A549 (cell line): ENCODE measurements around the gene SORCS2. TPM values are rescaled to one million over a fixed set of nuclear protein-coding genes. Genes with fewer than 3 reads are reported as not detected.

Source experiments
- ATAC-seq, 2 experiments: fragments of 200-7000 bp in 1 of 2; fragments of >200 bp in 1 of 2; cut with Nextera tagmentation in 1 of 2; cut with Tn5 transposase in 1 of 2; 3 replicates each; pipeline versions ENCODE4 v1.8.0 to v1.9.1; 2018 to 2020; ENCODE audit warnings: mild to moderate bottlenecking in 1 of 2, moderate library complexity in 1 of 2
- CTCF ChIA-PET: fragments of 300-600 bp; sonication (Branson Sonifier 250); formaldehyde crosslinking; extraction: SDS; loops from one replicate; lab custom pipeline; 2021; ENCODE audit warnings: antibody characterized with exemption, inconsistent platforms; lab: Yijun Ruan, JAX
- POLR2A ChIA-PET: fragments of 350-600 bp; formaldehyde crosslinking; extraction: SDS; loops from one replicate; lab custom pipeline; 2021; ENCODE audit warnings: antibody characterized with exemption, inconsistent platforms; lab: Yijun Ruan, JAX
- DNase-seq, 2 experiments: peaks; one replicate each; pipeline versions ENCODE4 v3.0.0 to v3.0.0-alpha.2; 2011 to 2016; ENCODE audit warnings: low read depth in 1 of 2, low spot score in 1 of 2
- FAIRE-seq: peaks from 2 replicates; lab custom pipeline; 2011; peaks lifted over from hg19 to GRCh38; lab: Jason Lieb, UNC
- H3K27ac ChIP-seq, 2 experiments: fragments of >200 bp; sonication (Bioruptor Twin); formaldehyde crosslinking; 3 replicates each; pipeline ENCODE4 v1.5.1; 2016 to 2017
- H3K4me1 ChIP-seq: fragments of >200 bp; sonication (Bioruptor Twin); formaldehyde crosslinking; 3 replicates; pipeline ENCODE4 v1.6.1; 2016
- H3K4me2 ChIP-seq: fragments of >200 bp; sonication (Bioruptor Twin); formaldehyde crosslinking; 3 replicates; pipeline ENCODE4 v1.6.1; 2016
- H3K4me3 ChIP-seq: fragments of >200 bp; sonication (Bioruptor Twin); formaldehyde crosslinking; 3 replicates; pipeline ENCODE4 v1.5.1; 2016
- H3K9me3 ChIP-seq: fragments of >200 bp; sonication (Bioruptor Twin); formaldehyde crosslinking; 3 replicates; pipeline ENCODE4 v1.6.1; 2016
- BCL3 ChIP-seq: fragments of >200 bp; sonication (Bioruptor Twin); formaldehyde crosslinking; IDR thresholded peaks from 3 replicates; pipeline ENCODE4 v1.6.1; 2016
- BHLHE40 ChIP-seq: IDR thresholded peaks from 2 replicates; pipeline ENCODE4 v1.6.1; 2012; ENCODE audit warnings: low read depth, low read length, inconsistent platforms
- CBX8 ChIP-seq: fragments of 200-600 bp; sonication (generic); IDR thresholded peaks from 2 replicates; pipeline ENCODE4 v1.6.1; 2016
- CEBPB ChIP-seq, 2 experiments: fragments of >200 bp in 1 of 2; sonication (Bioruptor Twin) in 1 of 2; formaldehyde crosslinking in 1 of 2; IDR thresholded peaks; 2 replicates each; pipeline ENCODE4 v1.6.1; 2012 to 2016
- CHD4 ChIP-seq: fragments of 200-600 bp; sonication (generic); IDR thresholded peaks from 2 replicates; pipeline ENCODE4 v1.6.1; 2016; ENCODE audit warnings: antibody characterized with exemption, mild to moderate bottlenecking, borderline replicate concordance
- E2F6 ChIP-seq: IDR thresholded peaks from 2 replicates; pipeline ENCODE4 v1.6.1; 2012; ENCODE audit warnings: low read depth, borderline replicate concordance
- EHMT2 ChIP-seq: fragments of 200-600 bp; sonication (generic); IDR thresholded peaks from 2 replicates; pipeline ENCODE4 v1.6.1; 2016; ENCODE audit warnings: antibody characterized with exemption, low read depth, mild to moderate bottlenecking, moderate library complexity
- ELK1 ChIP-seq: fragments of 150-350 bp; IDR thresholded peaks from 2 replicates; pipeline ENCODE4 v1.6.1; 2014; ENCODE audit warnings: low read depth, mild to moderate bottlenecking, low read length
- HES2 ChIP-seq: fragments of >200 bp; sonication (Bioruptor Twin); formaldehyde crosslinking; IDR thresholded peaks from 2 replicates; pipeline ENCODE4 v1.6.1; 2016
- HOXA7 ChIP-seq: fragments of 250-450 bp; sonication (Bioruptor Pico); IDR thresholded peaks from 2 replicates; pipeline ENCODE4 v1.5.0; 2020; ENCODE audit warnings: mild to moderate bottlenecking, moderate library complexity
- JUN ChIP-seq, 2 experiments: fragments of >200 bp; sonication (Bioruptor Twin); formaldehyde crosslinking; IDR thresholded peaks; 2 replicates in 1 of 2; 3 replicates in 1 of 2; pipeline ENCODE4 v1.6.1; 2016 to 2017
- JUNB ChIP-seq: fragments of >200 bp; sonication (Bioruptor Twin); formaldehyde crosslinking; IDR thresholded peaks from 2 replicates; pipeline ENCODE4 v1.6.1; 2016
- MYC ChIP-seq: IDR thresholded peaks from 2 replicates; pipeline ENCODE4 v1.6.1; 2012; ENCODE audit warnings: mild to moderate bottlenecking, inconsistent platforms, low read length, improper control_type of control experiment, borderline replicate concordance
- NFE2L2 ChIP-seq: fragments of 150-350 bp; conservative IDR thresholded peaks from 2 replicates; pipeline ENCODE4 v1.6.1; 2014; ENCODE audit warnings: low read length
- POLR2AphosphoS2 ChIP-seq: conservative IDR thresholded peaks from 2 replicates; pipeline ENCODE4 v1.6.1; 2012; ENCODE audit warnings: low read length, improper control_type of control experiment, inconsistent platforms
- RARB ChIP-seq: fragments of 250-450 bp; sonication (Bioruptor Pico); IDR thresholded peaks from 2 replicates; pipeline ENCODE4 v1.8.0; 2021; ENCODE audit warnings: mild to moderate bottlenecking, moderate library complexity
- RFX5 ChIP-seq: fragments of 450-650 bp; IDR thresholded peaks from 2 replicates; pipeline ENCODE4 v1.7.1; 2014; ENCODE audit warnings: antibody characterized with exemption, mild to moderate bottlenecking, moderate library complexity
- RNF2 ChIP-seq: fragments of 200-600 bp; sonication (generic); IDR thresholded peaks from 2 replicates; pipeline ENCODE4 v1.6.1; 2016; ENCODE audit warnings: low read depth, mild to moderate bottlenecking, antibody characterized with exemption, moderate library complexity, borderline replicate concordance
- SREBF2 ChIP-seq: fragments of 450-650 bp; IDR thresholded peaks from 2 replicates; pipeline ENCODE4 v1.6.1; 2014; ENCODE audit warnings: mild to moderate bottlenecking, moderate library complexity
- TFCP2L1 ChIP-seq: fragments of 250-450 bp; sonication (Bioruptor Pico); IDR thresholded peaks from 2 replicates; pipeline ENCODE4 v1.5.0; 2021; ENCODE audit warnings: mild to moderate bottlenecking
- TP53 ChIP-seq: fragments of 250-450 bp; sonication (Bioruptor Pico); IDR thresholded peaks from 2 replicates; pipeline ENCODE4 v1.5.0; 2021; ENCODE audit warnings: mild to moderate bottlenecking, moderate library complexity
- USF2 ChIP-seq: fragments of 450-650 bp; IDR thresholded peaks from 2 replicates; pipeline ENCODE4 v1.6.1; 2014; ENCODE audit warnings: antibody characterized with exemption
- ZC3H11A ChIP-seq: fragments of 450-650 bp; IDR thresholded peaks from 2 replicates; pipeline ENCODE4 v1.6.1; 2014; ENCODE audit warnings: antibody characterized with exemption, mild to moderate bottlenecking
- ZNF302 ChIP-seq: fragments of 250-450 bp; sonication (Bioruptor Pico); IDR thresholded peaks from 2 replicates; pipeline ENCODE4 v1.9.0; 2021; ENCODE audit warnings: inconsistent platforms, mild to moderate bottlenecking, moderate library complexity
- WGBS: methylation state at CpG from one replicate; pipeline ENCODE4 v1.1.6; 2017; ENCODE audit errors: missing lambda C conversion rate; 5-methylcytosine and 5-hydroxymethylcytosine counted together
- polyA plus RNA-seq, 4 experiments: library from polyadenylated mRNA; depleted of rRNA in 3 of 4; stranded (reverse); fragments of >200 nt; fragmentation: RNase III in 1 of 4; extraction: RNeasy Plus Mini Kit Qiagen cat#74134 plus additional on column Dnase treatment in 1 of 4; gene quantifications; 2 replicates in 3 of 4; 3 replicates in 1 of 4; pipeline ENCODE4 v1.2.3, GENCODE V29; 2011 to 2017

SORCS2 gene
- polyA plus RNA-seq, 2 of the 4 experiments (the other 2 are of a cell fraction), result 1.4 to 4.6 TPM

- peaks cover 72% of the 10 kb centered on the region for H3K4me1 ChIP-seq
- POLR2A ChIA-PET, result no interaction called here
Measured at GRCh38 chr4:7207628-7208231, 15.4 kb downstream of the SORCS2 start.

GRCh38 chr4:7208509-7209451, 16.4 kb downstream of the SORCS2 start:
- DNase-seq (no peak), FAIRE-seq (no peak), ATAC-seq (no peak)
- H3K4me2 ChIP-seq, result no peak overlapping the region
- peak overlapping the region; percentile 96; a peak in 4 of 6 replicates for H3K27ac ChIP-seq
- no peaks in the 10 kb centered on the region for H3K9me3 ChIP-seq
- H3K4me3 ChIP-seq, result no peak overlapping the region
- ChIA-PET CTCF (interaction anchor here (0.5 to 2.4 kb wide), 2 partner anchors 12 to 117 kb away, joined by 3 to 6 read pairs; no protein-coding TSS in a partner anchor), POLR2A (no interaction called here)
- WGBS, result 93% methylated on average over 6 of the region's 21 CpGs
- H3K4me1 ChIP-seq, result peaks cover 72% of the 10 kb centered on the region
- TF ChIP-seq RARB (CRISPR knock-in tag) (no peak), HES2 (no peak), POLR2AphosphoS2 (no peak), EHMT2 (no peak), ZC3H11A (no peak), E2F6 (no peak), BHLHE40 (no peak), RNF2 (no peak), ZNF302 (CRISPR knock-in tag) (no peak), BCL3 (no peak)

More at GRCh38 chr4:7207628-7208231, 15.4 kb downstream of the SORCS2 start:
- no peak for TF ChIP-seq CBX8
- TF ChIP-seq EHMT2, result no peak
- no peak for TF ChIP-seq TFCP2L1 (CRISPR knock-in tag)
- TF ChIP-seq HOXA7 (CRISPR knock-in tag), result no peak
- TF ChIP-seq NFE2L2, result no peak
- no peak for TF ChIP-seq JUN (IDR thresholded peaks at IDR 0.05)
- no peak for TF ChIP-seq HES2
- TF ChIP-seq RFX5, result no peak
- TF ChIP-seq USF2, result no peak
- no peak for TF ChIP-seq CEBPB (IDR thresholded peaks at IDR 0.05)
- no peak for TF ChIP-seq TP53
- TF ChIP-seq SREBF2, result no peak
- TF ChIP-seq BCL3, result no peak
- no peak for TF ChIP-seq ELK1
- TF ChIP-seq JUNB, result no peak
- TF ChIP-seq CHD4, result no peak
- no peak for TF ChIP-seq MYC
- no peak for TF ChIP-seq ZNF302 (CRISPR knock-in tag)
- Histone ChIP-seq H3K4me2 (peak overlapping the region; percentile 80), H3K9me3 (no peaks in the 10 kb centered on the region), H3K4me3 (no peak overlapping the region), H3K27ac (peak overlapping the region; percentile 96)
- FAIRE-seq, result no peak
- DNase-seq, result no peak
- WGBS, result 82% methylated on average over 11 of the region's 11 CpGs
- CTCF ChIA-PET, result interaction anchor here (1.5 to 2.8 kb wide), 5 partner anchors 13 to 88 kb away, joined by 3 to 23 read pairs (median 6); partner anchors contain the start of gene SORCS2
- no peak for ATAC-seq
